A549 (cell line): ENCODE data around the gene KRTAP1-5. TPM values are rescaled to one million over a fixed set of nuclear protein-coding genes. Genes with fewer than 3 reads are reported as not detected.

Experiments used
- ATAC-seq, 2 experiments: fragments of 200-7000 bp in 1 of 2; fragments of >200 bp in 1 of 2; cut with Nextera tagmentation in 1 of 2; cut with Tn5 transposase in 1 of 2; 3 replicates each; pipeline versions ENCODE4 v1.8.0 to v1.9.1; 2018 to 2020; ENCODE audit warnings: mild to moderate bottlenecking in 1 of 2, moderate library complexity in 1 of 2
- CTCF ChIA-PET: fragments of 300-600 bp; sonication (Branson Sonifier 250); formaldehyde crosslinking; extraction: SDS; loops from one replicate; lab custom pipeline; 2021; ENCODE audit warnings: antibody characterized with exemption, inconsistent platforms; lab: Yijun Ruan, JAX
- POLR2A ChIA-PET: fragments of 350-600 bp; formaldehyde crosslinking; extraction: SDS; loops from one replicate; lab custom pipeline; 2021; ENCODE audit warnings: antibody characterized with exemption, inconsistent platforms; lab: Yijun Ruan, JAX
- DNase-seq, 2 experiments: peaks; one replicate each; pipeline versions ENCODE4 v3.0.0 to v3.0.0-alpha.2; 2011 to 2016; ENCODE audit warnings: low read depth in 1 of 2, low spot score in 1 of 2
- FAIRE-seq: peaks from 2 replicates; lab custom pipeline; 2011; peaks lifted over from hg19 to GRCh38; lab: Jason Lieb, UNC
- H3K27ac ChIP-seq, 2 experiments: fragments of >200 bp; sonication (Bioruptor Twin); formaldehyde crosslinking; 3 replicates each; pipeline ENCODE4 v1.5.1; 2016 to 2017
- H3K4me1 ChIP-seq: fragments of >200 bp; sonication (Bioruptor Twin); formaldehyde crosslinking; 3 replicates; pipeline ENCODE4 v1.6.1; 2016
- H3K4me2 ChIP-seq: fragments of >200 bp; sonication (Bioruptor Twin); formaldehyde crosslinking; 3 replicates; pipeline ENCODE4 v1.6.1; 2016
- H3K4me3 ChIP-seq: fragments of >200 bp; sonication (Bioruptor Twin); formaldehyde crosslinking; 3 replicates; pipeline ENCODE4 v1.5.1; 2016
- H3K9me3 ChIP-seq: fragments of >200 bp; sonication (Bioruptor Twin); formaldehyde crosslinking; 3 replicates; pipeline ENCODE4 v1.6.1; 2016
- BCL3 ChIP-seq: fragments of >200 bp; sonication (Bioruptor Twin); formaldehyde crosslinking; IDR thresholded peaks from 3 replicates; pipeline ENCODE4 v1.6.1; 2016
- CEBPB ChIP-seq, 2 experiments: fragments of >200 bp in 1 of 2; sonication (Bioruptor Twin) in 1 of 2; formaldehyde crosslinking in 1 of 2; IDR thresholded peaks; 2 replicates each; pipeline ENCODE4 v1.6.1; 2012 to 2016
- CTCF ChIP-seq: fragments of >200 bp; sonication (Bioruptor Twin); formaldehyde crosslinking; IDR thresholded peaks from 3 replicates; pipeline ENCODE4 v1.5.1; 2016
- EHMT2 ChIP-seq: fragments of 200-600 bp; sonication (generic); IDR thresholded peaks from 2 replicates; pipeline ENCODE4 v1.6.1; 2016; ENCODE audit warnings: antibody characterized with exemption, low read depth, mild to moderate bottlenecking, moderate library complexity
- ESRRA ChIP-seq: fragments of 150-350 bp; IDR thresholded peaks from 2 replicates; pipeline ENCODE4 v1.6.1; 2014; ENCODE audit warnings: mild to moderate bottlenecking, low read length, borderline replicate concordance
- FOXS1 ChIP-seq: fragments of 250-450 bp; sonication (Bioruptor Pico); IDR thresholded peaks from 2 replicates; pipeline ENCODE4 v1.5.0; 2020; ENCODE audit warnings: mild to moderate bottlenecking, moderate library complexity
- HES2 ChIP-seq: fragments of >200 bp; sonication (Bioruptor Twin); formaldehyde crosslinking; IDR thresholded peaks from 2 replicates; pipeline ENCODE4 v1.6.1; 2016
- HOXA7 ChIP-seq: fragments of 250-450 bp; sonication (Bioruptor Pico); IDR thresholded peaks from 2 replicates; pipeline ENCODE4 v1.5.0; 2020; ENCODE audit warnings: mild to moderate bottlenecking, moderate library complexity
- KDM1A ChIP-seq: fragments of 200-600 bp; sonication (generic); IDR thresholded peaks from 2 replicates; pipeline ENCODE4 v1.6.1; 2016; ENCODE audit warnings: low read depth, mild to moderate bottlenecking
- KDM5A ChIP-seq: fragments of 200-600 bp; sonication (generic); IDR thresholded peaks from 2 replicates; pipeline ENCODE4 v1.6.1; 2016; ENCODE audit warnings: antibody characterized with exemption, mild to moderate bottlenecking
- MAFK ChIP-seq: fragments of 450-650 bp; IDR thresholded peaks from 2 replicates; pipeline ENCODE4 v1.6.1; 2014; ENCODE audit not compliant: partially characterized antibody
- MAZ ChIP-seq: fragments of 150-350 bp; IDR thresholded peaks from 2 replicates; pipeline ENCODE4 v1.6.1; 2014; ENCODE audit warnings: antibody characterized with exemption, low read depth, low read length, borderline replicate concordance
- NPAS2 ChIP-seq: fragments of 250-450 bp; sonication (Bioruptor Pico); IDR thresholded peaks from 2 replicates; pipeline ENCODE4 v1.8.0; 2022; ENCODE audit warnings: mild to moderate bottlenecking, moderate library complexity, borderline replicate concordance
- PHF8 ChIP-seq: fragments of 200-600 bp; sonication (generic); IDR thresholded peaks from 2 replicates; pipeline ENCODE4 v1.6.1; 2016; ENCODE audit warnings: low read depth, mild to moderate bottlenecking, antibody characterized with exemption, moderate library complexity, borderline replicate concordance
- POLR2A ChIP-seq: IDR thresholded peaks from 2 replicates; pipeline ENCODE4 v1.6.1; 2012; ENCODE audit warnings: mild to moderate bottlenecking, low read length
- POLR2AphosphoS2 ChIP-seq: conservative IDR thresholded peaks from 2 replicates; pipeline ENCODE4 v1.6.1; 2012; ENCODE audit warnings: low read length, improper control_type of control experiment, inconsistent platforms
- RAD21 ChIP-seq, 2 experiments: fragments of >200 bp in 1 of 2; sonication (Bioruptor Twin) in 1 of 2; formaldehyde crosslinking in 1 of 2; IDR thresholded peaks in 1 of 2; conservative IDR thresholded peaks in 1 of 2; 2 replicates in 1 of 2; 3 replicates in 1 of 2; pipeline ENCODE4 v1.6.1; 2012 to 2018; ENCODE audit warnings: inconsistent platforms in 1 of 2
- RARB ChIP-seq: fragments of 250-450 bp; sonication (Bioruptor Pico); IDR thresholded peaks from 2 replicates; pipeline ENCODE4 v1.8.0; 2021; ENCODE audit warnings: mild to moderate bottlenecking, moderate library complexity
- REST ChIP-seq: fragments of 200-600 bp; sonication (generic); IDR thresholded peaks from 2 replicates; pipeline ENCODE4 v1.6.1; 2016; ENCODE audit warnings: antibody characterized with exemption, mild to moderate bottlenecking, moderate library complexity
- RFX5 ChIP-seq: fragments of 450-650 bp; IDR thresholded peaks from 2 replicates; pipeline ENCODE4 v1.7.1; 2014; ENCODE audit warnings: antibody characterized with exemption, mild to moderate bottlenecking, moderate library complexity
- RNF2 ChIP-seq: fragments of 200-600 bp; sonication (generic); IDR thresholded peaks from 2 replicates; pipeline ENCODE4 v1.6.1; 2016; ENCODE audit warnings: low read depth, mild to moderate bottlenecking, antibody characterized with exemption, moderate library complexity, borderline replicate concordance
- SMC3 ChIP-seq: fragments of >200 bp; sonication (Bioruptor Twin); formaldehyde crosslinking; IDR thresholded peaks from 3 replicates; pipeline ENCODE4 v1.6.1; 2018; ENCODE audit warnings: inconsistent platforms
- TFCP2L1 ChIP-seq: fragments of 250-450 bp; sonication (Bioruptor Pico); IDR thresholded peaks from 2 replicates; pipeline ENCODE4 v1.5.0; 2021; ENCODE audit warnings: mild to moderate bottlenecking
- ZC3H11A ChIP-seq: fragments of 450-650 bp; IDR thresholded peaks from 2 replicates; pipeline ENCODE4 v1.6.1; 2014; ENCODE audit warnings: antibody characterized with exemption, mild to moderate bottlenecking
- ZFP36 ChIP-seq: fragments of 450-650 bp; IDR thresholded peaks from 2 replicates; pipeline ENCODE4 v1.6.1; 2014; ENCODE audit warnings: borderline replicate concordance; ENCODE audit not compliant: partially characterized antibody
- ZNF302 ChIP-seq: fragments of 250-450 bp; sonication (Bioruptor Pico); IDR thresholded peaks from 2 replicates; pipeline ENCODE4 v1.9.0; 2021; ENCODE audit warnings: inconsistent platforms, mild to moderate bottlenecking, moderate library complexity
- ZSCAN20 ChIP-seq: fragments of 250-450 bp; sonication (Bioruptor Pico); IDR thresholded peaks from 2 replicates; pipeline ENCODE4 v1.8.0; 2022; ENCODE audit warnings: mild to moderate bottlenecking, moderate library complexity
- WGBS: methylation state at CpG from one replicate; pipeline ENCODE4 v1.1.6; 2017; ENCODE audit errors: missing lambda C conversion rate; 5-methylcytosine and 5-hydroxymethylcytosine counted together
- polyA plus RNA-seq, 4 experiments: library from polyadenylated mRNA; depleted of rRNA in 3 of 4; stranded (reverse); fragments of >200 nt; fragmentation: RNase III in 1 of 4; extraction: RNeasy Plus Mini Kit Qiagen cat#74134 plus additional on column Dnase treatment in 1 of 4; gene quantifications; 2 replicates in 3 of 4; 3 replicates in 1 of 4; pipeline ENCODE4 v1.2.3, GENCODE V29; 2011 to 2017

KRTAP1-5 gene
- polyA plus RNA-seq, 2 of the 4 experiments (the other 2 are of a cell fraction), result not detected

GRCh38 chr17:40980117-40980516, 46.9 kb downstream of the KRTAP1-5 start:
- POLR2A ChIA-PET, result no interaction called here
- no peaks in the 10 kb centered on the region for H3K4me1 ChIP-seq
- CTCF ChIA-PET, result interaction anchor here (0.8 to 2.1 kb wide), 6 partner anchors 17 to 683 kb away, joined by 3 to 6 read pairs (median 3); no protein-coding TSS in a partner anchor
- no peaks in the 10 kb centered on the region for H3K9me3 ChIP-seq
- no peak overlapping the region for H3K4me3 ChIP-seq
- TF ChIP-seq MAZ (no peak), RNF2 (no peak), REST (no peak), ESRRA (no peak), NPAS2 (no peak), ZC3H11A (no peak), PHF8 (no peak), RARB (CRISPR knock-in tag) (no peak), KDM5A (no peak), CTCF (no peak), POLR2A (no peak)
- DNase-seq, result no peak
- ATAC-seq, result no peak
- FAIRE-seq, result no peak
- no peak overlapping the region for H3K27ac ChIP-seq
- H3K4me2 ChIP-seq, result no peak overlapping the region
- 84% methylated on average over 3 of the region's 3 CpGs for WGBS

- TF ChIP-seq HES2 (no peak), EHMT2 (no peak), KDM5A (no peak), TFCP2L1 (no peak), CTCF (no peak), BCL3 (no peak), POLR2AphosphoS2 (no peak), KDM1A (no peak), RFX5 (no peak), ZSCAN20 (CRISPR knock-in tag) (no peak), SMC3 (no peak), MAFK (no peak), ZFP36 (no peak), RAD21 (conservative IDR thresholded peaks at IDR 0.05 in 1 of 2, IDR thresholded peaks at IDR 0.05 in 1 of 2) (no peak), HOXA7 (no peak), FOXS1 (CRISPR knock-in tag) (no peak), ZNF302 (no peak), CEBPB (IDR thresholded peaks at IDR 0.05) (no peak), ESRRA (no peak)
- ChIA-PET CTCF (interaction anchor here (0.7 to 1.0 kb wide), 3 partner anchors 32 to 570 kb away, joined by 3 to 5 read pairs (median 3); no protein-coding TSS in a partner anchor), POLR2A (no interaction called here)
- H3K4me3 ChIP-seq, result no peak overlapping the region
- 83% methylated on average over 13 of the region's 13 CpGs for WGBS
- ATAC-seq (no peak), DNase-seq (no peak), FAIRE-seq (no peak)
- no peaks in the 10 kb centered on the region for H3K9me3 ChIP-seq
- H3K27ac ChIP-seq, result no peak overlapping the region
- H3K4me1 ChIP-seq, result no peaks in the 10 kb centered on the region
- no peak overlapping the region for H3K4me2 ChIP-seq
Observed at GRCh38 chr17:40978575-40979151, 48.3 kb downstream of the KRTAP1-5 start.
